Kidney (tissue), 14 donors: Measurements from ENCODE around the gene ALK. TPM values are rescaled to one million over a fixed set of nuclear protein-coding genes. Genes with fewer than 3 reads are reported as not detected.

Experiments used
- DNase-seq, 5 donors: peaks; one replicate each; pipeline ENCODE4 v3.0.0-alpha.2; 2013 to 2020
- FAIRE-seq: peaks from 2 replicates; lab custom pipeline; 2012; peaks lifted over from hg19 to GRCh38; lab: Jason Lieb, UNC
- H3K27ac ChIP-seq, 2 donors: one replicate each; pipeline ENCODE4 v1.7.0; 2013; ENCODE audit warnings: low read depth in 2 of 2, low read length in 2 of 2, inconsistent platforms in 1 of 2
- H3K27me3 ChIP-seq: one replicate; pipeline ENCODE4 v1.7.1; 2013; ENCODE audit warnings: low read length, inconsistent platforms; ENCODE audit not compliant: control insufficient read depth, insufficient read depth
- H3K36me3 ChIP-seq, 3 donors: one replicate each; pipeline versions ENCODE4 v1.7.0 to v1.7.1; 2013; ENCODE audit warnings: low read length in 3 of 3, control low read depth in 1 of 3, inconsistent platforms in 1 of 3; ENCODE audit not compliant: insufficient read depth in 3 of 3, control insufficient read depth in 2 of 3
- H3K4me1 ChIP-seq, 3 donors: one replicate each; pipeline versions ENCODE4 v1.7.0 to v1.7.1; 2013; ENCODE audit warnings: low read length in 3 of 3, inconsistent platforms in 1 of 3, low read depth in 1 of 3; ENCODE audit not compliant: control insufficient read depth in 2 of 3, insufficient read depth in 2 of 3
- H3K4me3 ChIP-seq, 3 donors: one replicate each; pipeline versions ENCODE4 v1.7.0 to v1.8.1; 2013; ENCODE audit warnings: low read length in 3 of 3, control low read depth in 1 of 3, inconsistent platforms in 1 of 3
- H3K9ac ChIP-seq, 3 donors: one replicate each; pipeline versions ENCODE4 v1.7.0 to v1.7.1; 2013; ENCODE audit warnings: low read length in 3 of 3, control low read depth in 1 of 3, inconsistent platforms in 1 of 3
- H3K9me3 ChIP-seq, 3 donors: one replicate each; pipeline versions ENCODE4 v1.7.0 to v1.7.1; 2013; ENCODE audit warnings: low read length in 3 of 3, control low read depth in 1 of 3, inconsistent platforms in 1 of 3; ENCODE audit not compliant: control insufficient read depth in 2 of 3, insufficient read depth in 1 of 3
- CTCF ChIP-seq: IDR thresholded peaks from 3 replicates; pipeline ENCODE4 v1.5.1; 2012; ENCODE audit warnings: mild to moderate bottlenecking, moderate library complexity, borderline replicate concordance; ENCODE audit not compliant: insufficient read depth; ENCODE audit errors: extremely low read depth
- intact Hi-C: fragments of 100-400 bp; cut with DNase I; formaldehyde crosslinking; loops from one replicate; pipeline ENCODE4 v1.11.1; 2022
- polyA plus RNA-seq: library from polyadenylated mRNA; stranded (reverse); fragments of 350-450 nt; fragmentation: Illumina TruSeq; extraction: RNeasy Lipid Tissue Mini Kit (QIAGEN cat#74804); gene quantifications from one replicate; pipeline ENCODE4 v1.2.3, GENCODE V29; 2014; ENCODE audit warnings: low read depth, low replicate concordance; ENCODE audit not compliant: insufficient read depth
- total RNA-seq: library from RNA; stranded (reverse); fragmentation: NEBNext Ultra II Directional; extraction: Animal tissue kit (Norgen Biotek cat#: 25700); gene quantifications from one replicate; pipeline ENCODE4 v1.2.1, GENCODE V29; 2021
- donor health status: control.
- donor health status: control.
- donor health status: control.
- donor health status: control.
- donor health status: control.
- donor health status: DM: yes; HTN: yes; CAD: no.
- donor health status: Normal renal cell carcinoma (clear cell type).

Gene ALK
- total and polyA plus RNA-seq, 2 donors from 2014 or later = 0.13 TPM; not detected in 1

- FAIRE-seq (no peak), DNase-seq (no peak)
- Histone ChIP-seq H3K9ac (no peak overlapping the region), H3K4me1 (no peaks in the 10 kb centered on the region), H3K9me3 (no peaks in the 10 kb centered on the region), H3K4me3 (no peak overlapping the region), H3K27ac (no peak overlapping the region), H3K27me3 (no peaks in the 10 kb centered on the region), H3K36me3 (no peaks in the 10 kb centered on the region)
- no peak for TF ChIP-seq CTCF
- intact Hi-C loops = no loop called here
These were observed 294.1 kb downstream of the ALK start for GRCh38 chr2:29627279-29627711.

GRCh38 chr2:29620890-29621289 is 300.5 kb downstream of the ALK start:
- no peaks in the 10 kb centered on the region for H3K27me3 ChIP-seq
- H3K27ac ChIP-seq = no peak overlapping the region
- H3K4me1 ChIP-seq = no peaks in the 10 kb centered on the region
- no peak overlapping the region for H3K9ac ChIP-seq
- no peak for FAIRE-seq
- no peaks in the 10 kb centered on the region for H3K9me3 ChIP-seq
- intact Hi-C loops = no loop called here
- DNase-seq = no peak
- no peak for TF ChIP-seq CTCF
- no peaks in the 10 kb centered on the region for H3K36me3 ChIP-seq
- no peak overlapping the region for H3K4me3 ChIP-seq

- H3K27ac ChIP-seq = no peak overlapping the region
- H3K27me3 ChIP-seq = no peaks in the 10 kb centered on the region
- DNase-seq (no peak), FAIRE-seq (no peak)
- H3K4me3 ChIP-seq = no peak overlapping the region
- no peaks in the 10 kb centered on the region for H3K9me3 ChIP-seq
- TF ChIP-seq CTCF = no peak
- intact Hi-C loops = no loop called here
- no peak overlapping the region for H3K9ac ChIP-seq
- no peaks in the 10 kb centered on the region for H3K4me1 ChIP-seq
- no peaks in the 10 kb centered on the region for H3K36me3 ChIP-seq
These were observed 301.7 kb downstream of the ALK start for GRCh38 chr2:29619689-29620088.

GRCh38 chr2:29618024-29618423 is 303.4 kb downstream of the ALK start:
- intact Hi-C loops = no loop called here
- no peaks in the 10 kb centered on the region for H3K4me1 ChIP-seq
- no peak for TF ChIP-seq CTCF
- FAIRE-seq (no peak), DNase-seq (no peak)
- no peak overlapping the region for H3K4me3 ChIP-seq
- H3K36me3 ChIP-seq = no peaks in the 10 kb centered on the region
- no peaks in the 10 kb centered on the region for H3K9me3 ChIP-seq
- no peak overlapping the region for H3K9ac ChIP-seq
- H3K27ac ChIP-seq = no peak overlapping the region
- H3K27me3 ChIP-seq = no peaks in the 10 kb centered on the region
